ENCODE measurements around the gene SPATA13. TPM values are rescaled to one million over a fixed set of nuclear protein-coding genes. Genes with fewer than 3 reads are reported as not detected.
A peak's percentile ranks its signal among the peaks of the same experiment; 100 is the strongest.

SPATA13 gene
- total and polyA plus RNA-seq, 12 donors, result 20.0 to 85.5 (median 31.0) TPM

DNA sequence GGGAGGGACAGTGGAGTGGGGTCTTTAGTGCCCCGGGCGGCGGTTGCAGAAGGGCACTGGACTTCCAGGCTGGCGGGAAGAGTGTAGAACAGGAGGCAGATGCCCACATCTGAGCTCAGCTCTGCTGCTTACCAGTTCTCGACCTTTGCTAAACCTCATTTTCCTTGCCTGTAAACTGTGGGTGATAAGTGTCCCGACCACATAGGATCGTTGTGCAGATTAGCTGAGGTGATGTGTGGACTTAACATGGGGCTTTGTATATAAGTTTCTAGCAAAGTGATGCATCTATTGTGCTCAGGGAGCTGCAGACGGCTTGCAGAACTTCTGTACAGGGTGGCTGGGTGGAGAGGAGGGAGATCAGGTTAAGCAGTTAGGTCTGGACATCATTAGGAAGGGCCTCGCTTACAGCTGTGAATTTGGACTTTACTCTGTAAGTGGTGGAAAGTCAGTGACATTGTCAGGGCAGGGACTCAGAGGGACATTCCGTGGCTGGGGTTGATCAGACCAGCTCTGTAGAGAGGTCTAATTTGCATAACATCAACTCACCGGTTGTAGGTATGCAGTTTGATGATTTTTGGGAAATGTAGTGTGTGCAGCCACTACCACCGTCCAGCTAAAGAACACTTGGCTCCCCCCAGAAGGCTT lies 70.0 kb downstream of the SPATA13 start:
- Histone ChIP-seq H3K4me3 (no peak overlapping the region), H3K9me3 (replicated peaks in 1 of 3) (no peaks in the 10 kb centered on the region), H3K27me3 (no peaks in the 10 kb centered on the region), H3K36me3 (replicated peaks in 1 of 2) (no peaks in the 10 kb centered on the region), H3K4me1 (replicated peaks in 1 of 2) (peaks cover 6 to 16% of the 10 kb centered on the region in 2 donors), H3K27ac (no peak overlapping the region)
- no peak for DNase-seq
- WGBS, 4 donors, result 83 to 91% (median 90%) methylated on average over 8 to 12 of the region's 12 CpGs
- no peak for TF ChIP-seq POLR2A (IDR thresholded peaks at IDR 0.05)
- TF ChIP-seq, protein P1, sequence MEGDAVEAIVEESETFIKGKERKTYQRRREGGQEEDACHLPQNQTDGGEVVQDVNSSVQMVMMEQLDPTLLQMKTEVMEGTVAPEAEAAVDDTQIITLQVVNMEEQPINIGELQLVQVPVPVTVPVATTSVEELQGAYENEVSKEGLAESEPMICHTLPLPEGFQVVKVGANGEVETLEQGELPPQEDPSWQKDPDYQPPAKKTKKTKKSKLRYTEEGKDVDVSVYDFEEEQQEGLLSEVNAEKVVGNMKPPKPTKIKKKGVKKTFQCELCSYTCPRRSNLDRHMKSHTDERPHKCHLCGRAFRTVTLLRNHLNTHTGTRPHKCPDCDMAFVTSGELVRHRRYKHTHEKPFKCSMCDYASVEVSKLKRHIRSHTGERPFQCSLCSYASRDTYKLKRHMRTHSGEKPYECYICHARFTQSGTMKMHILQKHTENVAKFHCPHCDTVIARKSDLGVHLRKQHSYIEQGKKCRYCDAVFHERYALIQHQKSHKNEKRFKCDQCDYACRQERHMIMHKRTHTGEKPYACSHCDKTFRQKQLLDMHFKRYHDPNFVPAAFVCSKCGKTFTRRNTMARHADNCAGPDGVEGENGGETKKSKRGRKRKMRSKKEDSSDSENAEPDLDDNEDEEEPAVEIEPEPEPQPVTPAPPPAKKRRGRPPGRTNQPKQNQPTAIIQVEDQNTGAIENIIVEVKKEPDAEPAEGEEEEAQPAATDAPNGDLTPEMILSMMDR (IDR thresholded peaks at IDR 0.05), result no peak
- intact Hi-C loops (cut with DNase I), result no loop called here

DNA sequence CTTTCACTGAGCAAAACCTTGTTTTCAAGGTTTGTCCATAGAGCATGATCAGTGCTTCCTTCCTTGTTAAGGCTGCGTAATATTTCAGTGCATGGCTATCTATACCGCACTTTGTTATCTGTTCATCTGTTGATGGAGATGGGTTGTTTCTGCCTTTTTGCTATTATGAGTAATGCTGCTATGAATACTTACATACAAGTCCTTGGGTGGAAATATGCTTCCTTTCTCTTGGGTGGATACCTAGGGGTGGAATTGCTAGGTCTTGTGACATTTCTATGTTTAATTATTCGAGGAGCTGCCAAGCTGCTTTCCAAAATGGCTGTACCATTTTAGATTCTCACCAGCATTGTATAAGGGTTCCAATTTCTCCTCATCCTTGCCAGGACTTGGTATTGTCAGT lies 70.9 kb downstream of the SPATA13 start:
- intact Hi-C loops (cut with DNase I), result no loop called here
- no peak for TF ChIP-seq POLR2A (IDR thresholded peaks at IDR 0.05)
- TF ChIP-seq, protein P1 (IDR thresholded peaks at IDR 0.05), result no peak
- no peak for DNase-seq
- 92 to 95% (median 94%) methylated on average over 3 of the region's 3 CpGs for WGBS, 4 donors
- peaks cover 6 to 16% of the 10 kb centered on the region in 2 donors for H3K4me1 ChIP-seq (replicated peaks in 1 of 2)
- no peaks in the 10 kb centered on the region for H3K9me3 ChIP-seq (replicated peaks in 1 of 3)
- no peaks in the 10 kb centered on the region for H3K27me3 ChIP-seq
- no peaks in the 10 kb centered on the region for H3K36me3 ChIP-seq (replicated peaks in 1 of 2)
- no peak overlapping the region for H3K27ac ChIP-seq
- H3K4me3 ChIP-seq, result no peak overlapping the region

DNA sequence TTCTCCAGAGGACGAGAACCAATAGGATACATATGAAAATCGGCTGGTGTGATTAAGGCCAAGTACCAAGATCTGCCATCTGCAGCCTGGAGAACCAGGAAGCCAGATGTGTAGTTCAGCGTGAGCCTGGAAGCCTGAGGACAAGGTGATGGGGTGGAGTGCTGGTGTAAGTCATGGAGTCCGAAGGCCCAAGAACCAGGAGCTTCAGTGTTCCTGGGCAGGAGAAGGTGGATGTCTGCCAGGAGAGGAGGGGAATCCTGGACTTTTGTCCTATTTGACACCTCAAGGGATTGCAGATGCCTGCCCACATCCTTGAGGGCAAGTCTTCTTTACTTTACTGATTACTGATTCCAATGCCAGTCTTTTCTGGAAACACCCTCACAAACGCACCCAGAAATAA lies 71.5 kb downstream of the SPATA13 start:
- Histone ChIP-seq H3K4me1 (replicated peaks in 1 of 2) (peaks cover 6 to 16% of the 10 kb centered on the region in 2 donors), H3K27me3 (no peaks in the 10 kb centered on the region), H3K4me3 (no peak overlapping the region), H3K9me3 (replicated peaks in 1 of 3) (no peaks in the 10 kb centered on the region), H3K36me3 (replicated peaks in 1 of 2) (no peaks in the 10 kb centered on the region), H3K27ac (no peak overlapping the region)
- WGBS, 4 donors, result 83 to 97% (median 92%) methylated on average over 5 of the region's 5 CpGs
- DNase-seq, result no peak
- intact Hi-C loops (cut with DNase I), result no loop called here
- TF ChIP-seq POLR2A (IDR thresholded peaks at IDR 0.05), result no peak
- TF ChIP-seq, protein P1 (IDR thresholded peaks at IDR 0.05), result no peak

DNA sequence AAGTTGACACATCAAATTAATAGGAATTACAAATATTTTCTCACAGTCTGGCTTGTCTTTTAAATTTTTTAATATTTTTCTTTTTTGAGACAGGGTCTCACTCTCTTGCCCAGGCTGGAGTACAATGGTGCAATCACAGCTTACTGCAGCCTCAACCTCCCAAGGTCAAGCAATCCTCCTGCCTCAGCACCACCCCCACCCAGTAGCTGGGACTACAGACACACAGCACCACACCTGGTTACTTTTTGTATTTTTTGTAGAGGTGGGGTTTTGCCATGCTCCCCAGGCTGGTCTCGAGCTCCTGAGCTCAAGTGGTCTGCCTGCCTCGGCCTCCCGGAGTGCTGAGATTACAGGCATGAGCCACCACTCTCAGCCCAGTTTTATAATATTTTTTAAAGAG lies 72.0 kb downstream of the SPATA13 start:
- Histone ChIP-seq H3K27ac (peak overlapping the region in 2 of 5 donors; percentile 8 to 61), H3K9me3 (replicated peaks in 1 of 3) (no peaks in the 10 kb centered on the region), H3K4me3 (no peak overlapping the region), H3K4me1 (replicated peaks in 1 of 2) (peaks cover 6 to 16% of the 10 kb centered on the region in 2 donors), H3K27me3 (no peaks in the 10 kb centered on the region), H3K36me3 (replicated peaks in 1 of 2) (no peaks in the 10 kb centered on the region)
- intact Hi-C loops (cut with DNase I), result no loop called here
- no peak for TF ChIP-seq POLR2A (IDR thresholded peaks at IDR 0.05)
- TF ChIP-seq, protein P1 (IDR thresholded peaks at IDR 0.05), result no peak
- DNase-seq, result no peak
- WGBS, 4 donors, result 85 to 98% (median 90%) methylated on average over 3 of the region's 3 CpGs

Data from adrenal gland (tissue), 12 donors.